ENCODE measurements around the gene GFOD2. TPM values are rescaled to one million over a fixed set of nuclear protein-coding genes. Genes with fewer than 3 reads are reported as not detected.

GFOD2 gene
- total and polyA plus RNA-seq, 2 experiments from 2014 or later = 11.4 to 17.5 TPM

GRCh38 chr16:67763066-67763465 is 44.0 kb upstream of the GFOD2 start:
- no peaks in the 10 kb centered on the region for H3K36me3 ChIP-seq (ENCODE audit: low read depth)
- no peaks in the 10 kb centered on the region for H3K9me3 ChIP-seq (ENCODE audit: low read depth)
- TF ChIP-seq EZH2phosphoT487 (IDR thresholded peaks at IDR 0.05; ENCODE audit: insufficient read depth, low read depth) (no peak), EZH2 (IDR thresholded peaks at IDR 0.05; ENCODE audit: insufficient read depth, poor library complexity, severe bottlenecking) (no peak)
- DNase-seq = no peak
- no peaks in the 10 kb centered on the region for H3K4me1 ChIP-seq (ENCODE audit: insufficient read depth)
- H3F3A ChIP-seq (ENCODE audit: insufficient read depth) = no peaks in the 10 kb centered on the region
- no peak overlapping the region for H3K9ac ChIP-seq
- no peak overlapping the region for H3K4me2 ChIP-seq (ENCODE audit: unreplicated experiment)
- no peaks in the 10 kb centered on the region for H4K20me1 ChIP-seq (ENCODE audit: insufficient read depth)
- H3K9me2 ChIP-seq (ENCODE audit: insufficient read depth) = no peaks in the 10 kb centered on the region
- in situ Hi-C loops (cut with MboI) = no loop called here
- H3K27me3 ChIP-seq (replicated peaks; ENCODE audit: insufficient read depth) = no peaks in the 10 kb centered on the region
- H3K79me2 ChIP-seq (ENCODE audit: insufficient read depth) = no peaks in the 10 kb centered on the region; the same call in 1 of the 2 replicates
- H2AFZ ChIP-seq = no peak overlapping the region
- no peak overlapping the region for H3K4me3 ChIP-seq
- 98 to 99% methylated on average over 5 of the region's 5 CpGs for WGBS, 2 experiments (ENCODE audit: low coverage in 1 of 2, low lambda C conversion rate in 2 of 2, missing lambda C conversion rate in 2 of 2)
- H3K27ac ChIP-seq = no peak overlapping the region

- Histone ChIP-seq H3K9me2 (ENCODE audit: insufficient read depth) (no peaks in the 10 kb centered on the region), H3K4me2 (ENCODE audit: unreplicated experiment) (no peak overlapping the region), H3F3A (ENCODE audit: insufficient read depth) (no peaks in the 10 kb centered on the region), H3K4me1 (ENCODE audit: insufficient read depth) (no peaks in the 10 kb centered on the region), H3K27me3 (replicated peaks; ENCODE audit: insufficient read depth) (no peaks in the 10 kb centered on the region), H3K36me3 (ENCODE audit: low read depth) (no peaks in the 10 kb centered on the region), H3K79me2 (ENCODE audit: insufficient read depth) (no peaks in the 10 kb centered on the region; the same call in 1 of the 2 replicates), H2AFZ (no peak overlapping the region), H3K27ac (no peak overlapping the region), H4K20me1 (ENCODE audit: insufficient read depth) (no peaks in the 10 kb centered on the region), H3K4me3 (no peak overlapping the region), H3K9me3 (ENCODE audit: low read depth) (no peaks in the 10 kb centered on the region), H3K9ac (no peak overlapping the region)
- 91 to 100% methylated on average over 2 of the region's 2 CpGs for WGBS, 2 experiments (ENCODE audit: low coverage in 1 of 2, low lambda C conversion rate in 2 of 2, missing lambda C conversion rate in 2 of 2)
- TF ChIP-seq EZH2 (IDR thresholded peaks at IDR 0.05; ENCODE audit: insufficient read depth, poor library complexity, severe bottlenecking) = no peak
- no peak for TF ChIP-seq EZH2phosphoT487 (IDR thresholded peaks at IDR 0.05; ENCODE audit: insufficient read depth, low read depth)
- in situ Hi-C loops (cut with MboI) = no loop called here
- no peak for DNase-seq
Measured at GRCh38 chr16:67762385-67762784, 43.3 kb upstream of the GFOD2 start.

GRCh38 chr16:67761924-67762323 is 42.8 kb upstream of the GFOD2 start:
- no peaks in the 10 kb centered on the region for H3F3A ChIP-seq (ENCODE audit: insufficient read depth)
- H3K4me1 ChIP-seq (ENCODE audit: insufficient read depth) = no peaks in the 10 kb centered on the region
- WGBS, 2 experiments (ENCODE audit: low coverage in 1 of 2, low lambda C conversion rate in 2 of 2, missing lambda C conversion rate in 2 of 2) = 93 to 100% methylated on average over 1 of the region's 1 CpG
- H3K27me3 ChIP-seq (replicated peaks; ENCODE audit: insufficient read depth) = no peaks in the 10 kb centered on the region
- no peak overlapping the region for H3K27ac ChIP-seq
- H3K36me3 ChIP-seq (ENCODE audit: low read depth) = no peaks in the 10 kb centered on the region
- H2AFZ ChIP-seq = no peak overlapping the region
- no peak for TF ChIP-seq EZH2 (IDR thresholded peaks at IDR 0.05; ENCODE audit: insufficient read depth, poor library complexity, severe bottlenecking)
- no peak for TF ChIP-seq EZH2phosphoT487 (IDR thresholded peaks at IDR 0.05; ENCODE audit: insufficient read depth, low read depth)
- no peak overlapping the region for H3K4me3 ChIP-seq
- no peaks in the 10 kb centered on the region for H4K20me1 ChIP-seq (ENCODE audit: insufficient read depth)
- DNase-seq = no peak
- no peaks in the 10 kb centered on the region for H3K9me3 ChIP-seq (ENCODE audit: low read depth)
- in situ Hi-C loops (cut with MboI) = no loop called here
- H3K9ac ChIP-seq = no peak overlapping the region
- H3K9me2 ChIP-seq (ENCODE audit: insufficient read depth) = no peaks in the 10 kb centered on the region
- H3K79me2 ChIP-seq (ENCODE audit: insufficient read depth) = no peaks in the 10 kb centered on the region; the same call in 1 of the 2 replicates
- no peak overlapping the region for H3K4me2 ChIP-seq (ENCODE audit: unreplicated experiment)

- no peak for DNase-seq
- H3K4me1 ChIP-seq (ENCODE audit: insufficient read depth) = no peaks in the 10 kb centered on the region
- H3K4me2 ChIP-seq (ENCODE audit: unreplicated experiment) = no peak overlapping the region
- no peaks in the 10 kb centered on the region for H3F3A ChIP-seq (ENCODE audit: insufficient read depth)
- no peaks in the 10 kb centered on the region for H4K20me1 ChIP-seq (ENCODE audit: insufficient read depth)
- TF ChIP-seq EZH2 (IDR thresholded peaks at IDR 0.05; ENCODE audit: insufficient read depth, poor library complexity, severe bottlenecking) (no peak), EZH2phosphoT487 (IDR thresholded peaks at IDR 0.05; ENCODE audit: insufficient read depth, low read depth) (no peak)
- no peaks in the 10 kb centered on the region for H3K9me3 ChIP-seq (ENCODE audit: low read depth)
- no peak overlapping the region for H3K27ac ChIP-seq
- H3K9me2 ChIP-seq (ENCODE audit: insufficient read depth) = no peaks in the 10 kb centered on the region
- no peaks in the 10 kb centered on the region; the same call in 1 of the 2 replicates for H3K79me2 ChIP-seq (ENCODE audit: insufficient read depth)
- 95% methylated on average over 4 of the region's 4 CpGs for WGBS, 2 experiments (ENCODE audit: low coverage in 1 of 2, low lambda C conversion rate in 2 of 2, missing lambda C conversion rate in 2 of 2)
- in situ Hi-C loops (cut with MboI) = no loop called here
- no peaks in the 10 kb centered on the region for H3K27me3 ChIP-seq (replicated peaks; ENCODE audit: insufficient read depth)
- H3K9ac ChIP-seq = no peak overlapping the region
- H3K4me3 ChIP-seq = no peak overlapping the region
- no peak overlapping the region for H2AFZ ChIP-seq
- no peaks in the 10 kb centered on the region for H3K36me3 ChIP-seq (ENCODE audit: low read depth)
Measured at GRCh38 chr16:67760956-67761230, 41.8 kb upstream of the GFOD2 start.
